SK-N-SH treated with all-trans-retinoic acid at 6 μM for 48 hours (cell line): ENCODE results near the gene KRTAP15-1.

Source experiments
- ATAC-seq: fragments of 200-7000 bp; cut with Tn5 transposase; 3 replicates; pipeline ENCODE4 v1.9.1; 2020; ENCODE audit warnings: mild to moderate bottlenecking, moderate library complexity
- BACH2 ChIP-seq: fragments of 250-450 bp; sonication (Bioruptor Pico); IDR thresholded peaks from 2 replicates; pipeline ENCODE4 v1.9.0; 2021; ENCODE audit warnings: mild to moderate bottlenecking, borderline replicate concordance
- CSDC2 ChIP-seq: fragments of 250-450 bp; sonication (Bioruptor Pico); IDR thresholded peaks from 2 replicates; pipeline ENCODE4 v1.5.0; 2020; ENCODE audit warnings: mild to moderate bottlenecking, moderate library complexity
- CSRNP3 ChIP-seq: fragments of 250-450 bp; sonication (Bioruptor Pico); IDR thresholded peaks from 2 replicates; pipeline ENCODE4 v1.5.1; 2021; ENCODE audit warnings: mild to moderate bottlenecking, moderate library complexity
- ISL1 ChIP-seq: fragments of 250-450 bp; sonication (Bioruptor Pico); IDR thresholded peaks from 2 replicates; pipeline ENCODE4 v2.1.2; 2022; ENCODE audit warnings: mild to moderate bottlenecking, moderate library complexity
- POU6F1 ChIP-seq: fragments of 250-450 bp; sonication (Bioruptor Pico); IDR thresholded peaks from 2 replicates; pipeline ENCODE4 v1.8.0; 2021; ENCODE audit warnings: low read depth, mild to moderate bottlenecking, moderate library complexity, borderline replicate concordance
- TOX ChIP-seq: fragments of 250-450 bp; sonication (Bioruptor Pico); IDR thresholded peaks from 2 replicates; pipeline ENCODE4 v1.8.0; 2021; ENCODE audit warnings: mild to moderate bottlenecking, moderate library complexity, borderline replicate concordance
- ZFP3 ChIP-seq: fragments of 250-450 bp; sonication (Bioruptor Pico); IDR thresholded peaks from 2 replicates; pipeline ENCODE4 v1.5.0; 2020; ENCODE audit warnings: mild to moderate bottlenecking, moderate library complexity
- ZFP30 ChIP-seq: fragments of 450-650 bp; formaldehyde crosslinking; IDR thresholded peaks from 2 replicates; pipeline ENCODE4 v1.5.0; 2022; ENCODE audit warnings: mild to moderate bottlenecking, moderate library complexity
- ZNF565 ChIP-seq: fragments of 450-650 bp; formaldehyde crosslinking; conservative IDR thresholded peaks from 2 replicates; pipeline ENCODE4 v1.5.0; 2020; ENCODE audit warnings: low read depth, mild to moderate bottlenecking, moderate library complexity
- ZNF70 ChIP-seq: fragments of 450-650 bp; formaldehyde crosslinking; IDR thresholded peaks from 2 replicates; pipeline ENCODE4 v1.5.0; 2020; ENCODE audit warnings: mild to moderate bottlenecking, moderate library complexity
- ZNF8 ChIP-seq: fragments of 450-650 bp; formaldehyde crosslinking; IDR thresholded peaks from 2 replicates; pipeline ENCODE4 v1.5.0; 2020; ENCODE audit warnings: mild to moderate bottlenecking, moderate library complexity
- TF ChIP-seq, protein P1 (sequence below): fragments of 250-450 bp; sonication (Bioruptor Pico); IDR thresholded peaks from 2 replicates; pipeline ENCODE4 v1.5.0; 2020; ENCODE audit warnings: mild to moderate bottlenecking, moderate library complexity
- TF ChIP-seq, protein P2 (sequence below): fragments of 250-450 bp; sonication (Bioruptor Pico); IDR thresholded peaks from 2 replicates; pipeline ENCODE4 v1.8.0; 2020; ENCODE audit warnings: mild to moderate bottlenecking, moderate library complexity, borderline replicate concordance
- TF ChIP-seq, protein P3 (sequence below): fragments of 250-450 bp; sonication (Bioruptor Pico); IDR thresholded peaks from 2 replicates; pipeline ENCODE4 v1.5.1; 2020; ENCODE audit warnings: low read depth, mild to moderate bottlenecking, moderate library complexity

KRTAP15-1 gene

DNA sequence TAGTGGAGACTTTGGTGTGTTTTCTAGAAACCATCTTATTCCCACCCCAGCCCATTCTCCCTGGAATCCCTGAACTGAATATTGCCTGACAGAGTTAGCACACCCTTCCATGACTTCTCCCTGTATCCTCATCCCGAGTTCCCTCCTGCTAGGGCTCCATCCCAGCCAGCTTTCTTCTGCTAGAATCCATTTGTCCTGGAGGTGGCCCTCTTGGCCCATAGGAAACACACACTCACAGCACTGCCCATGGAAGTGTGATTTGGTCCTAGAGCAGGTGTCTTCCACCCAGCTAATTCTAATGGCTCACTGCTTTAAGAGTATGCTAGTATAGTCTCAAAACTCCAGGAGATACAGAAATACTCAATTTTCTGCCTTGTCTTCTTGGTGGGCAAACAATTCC is 4.1 kb downstream of the KRTAP15-1 start (continued):
- TF ChIP-seq, protein P1, sequence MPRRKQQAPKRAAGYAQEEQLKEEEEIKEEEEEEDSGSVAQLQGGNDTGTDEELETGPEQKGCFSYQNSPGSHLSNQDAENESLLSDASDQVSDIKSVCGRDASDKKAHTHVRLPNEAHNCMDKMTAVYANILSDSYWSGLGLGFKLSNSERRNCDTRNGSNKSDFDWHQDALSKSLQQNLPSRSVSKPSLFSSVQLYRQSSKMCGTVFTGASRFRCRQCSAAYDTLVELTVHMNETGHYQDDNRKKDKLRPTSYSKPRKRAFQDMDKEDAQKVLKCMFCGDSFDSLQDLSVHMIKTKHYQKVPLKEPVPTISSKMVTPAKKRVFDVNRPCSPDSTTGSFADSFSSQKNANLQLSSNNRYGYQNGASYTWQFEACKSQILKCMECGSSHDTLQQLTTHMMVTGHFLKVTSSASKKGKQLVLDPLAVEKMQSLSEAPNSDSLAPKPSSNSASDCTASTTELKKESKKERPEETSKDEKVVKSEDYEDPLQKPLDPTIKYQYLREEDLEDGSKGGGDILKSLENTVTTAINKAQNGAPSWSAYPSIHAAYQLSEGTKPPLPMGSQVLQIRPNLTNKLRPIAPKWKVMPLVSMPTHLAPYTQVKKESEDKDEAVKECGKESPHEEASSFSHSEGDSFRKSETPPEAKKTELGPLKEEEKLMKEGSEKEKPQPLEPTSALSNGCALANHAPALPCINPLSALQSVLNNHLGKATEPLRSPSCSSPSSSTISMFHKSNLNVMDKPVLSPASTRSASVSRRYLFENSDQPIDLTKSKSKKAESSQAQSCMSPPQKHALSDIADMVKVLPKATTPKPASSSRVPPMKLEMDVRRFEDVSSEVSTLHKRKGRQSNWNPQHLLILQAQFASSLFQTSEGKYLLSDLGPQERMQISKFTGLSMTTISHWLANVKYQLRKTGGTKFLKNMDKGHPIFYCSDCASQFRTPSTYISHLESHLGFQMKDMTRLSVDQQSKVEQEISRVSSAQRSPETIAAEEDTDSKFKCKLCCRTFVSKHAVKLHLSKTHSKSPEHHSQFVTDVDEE (CRISPR knock-in tag), result no peak
- no peak for TF ChIP-seq BACH2 (CRISPR knock-in tag)
- TF ChIP-seq ZFP3 (CRISPR knock-in tag), result no peak

GRCh38 chr21:30447056-30447455 is 7.0 kb downstream of the KRTAP15-1 start:
- TF ChIP-seq ISL1 (CRISPR knock-in tag) (no peak), CSRNP3 (no peak), BACH2 (CRISPR knock-in tag) (no peak), ZFP30 (CRISPR knock-in tag) (no peak), CSDC2 (CRISPR knock-in tag) (no peak), ZNF8 (CRISPR knock-in tag) (no peak), ZFP3 (CRISPR knock-in tag) (no peak), TOX (CRISPR knock-in tag) (no peak), ZNF70 (CRISPR knock-in tag) (no peak), POU6F1 (CRISPR knock-in tag) (no peak), ZNF565 (CRISPR knock-in tag) (no peak)
- TF ChIP-seq, protein P2, sequence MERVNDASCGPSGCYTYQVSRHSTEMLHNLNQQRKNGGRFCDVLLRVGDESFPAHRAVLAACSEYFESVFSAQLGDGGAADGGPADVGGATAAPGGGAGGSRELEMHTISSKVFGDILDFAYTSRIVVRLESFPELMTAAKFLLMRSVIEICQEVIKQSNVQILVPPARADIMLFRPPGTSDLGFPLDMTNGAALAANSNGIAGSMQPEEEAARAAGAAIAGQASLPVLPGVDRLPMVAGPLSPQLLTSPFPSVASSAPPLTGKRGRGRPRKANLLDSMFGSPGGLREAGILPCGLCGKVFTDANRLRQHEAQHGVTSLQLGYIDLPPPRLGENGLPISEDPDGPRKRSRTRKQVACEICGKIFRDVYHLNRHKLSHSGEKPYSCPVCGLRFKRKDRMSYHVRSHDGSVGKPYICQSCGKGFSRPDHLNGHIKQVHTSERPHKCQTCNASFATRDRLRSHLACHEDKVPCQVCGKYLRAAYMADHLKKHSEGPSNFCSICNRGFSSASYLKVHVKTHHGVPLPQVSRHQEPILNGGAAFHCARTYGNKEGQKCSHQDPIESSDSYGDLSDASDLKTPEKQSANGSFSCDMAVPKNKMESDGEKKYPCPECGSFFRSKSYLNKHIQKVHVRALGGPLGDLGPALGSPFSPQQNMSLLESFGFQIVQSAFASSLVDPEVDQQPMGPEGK (CRISPR knock-in tag), result no peak
- TF ChIP-seq, protein P1 (CRISPR knock-in tag), result no peak
- TF ChIP-seq, protein P3, sequence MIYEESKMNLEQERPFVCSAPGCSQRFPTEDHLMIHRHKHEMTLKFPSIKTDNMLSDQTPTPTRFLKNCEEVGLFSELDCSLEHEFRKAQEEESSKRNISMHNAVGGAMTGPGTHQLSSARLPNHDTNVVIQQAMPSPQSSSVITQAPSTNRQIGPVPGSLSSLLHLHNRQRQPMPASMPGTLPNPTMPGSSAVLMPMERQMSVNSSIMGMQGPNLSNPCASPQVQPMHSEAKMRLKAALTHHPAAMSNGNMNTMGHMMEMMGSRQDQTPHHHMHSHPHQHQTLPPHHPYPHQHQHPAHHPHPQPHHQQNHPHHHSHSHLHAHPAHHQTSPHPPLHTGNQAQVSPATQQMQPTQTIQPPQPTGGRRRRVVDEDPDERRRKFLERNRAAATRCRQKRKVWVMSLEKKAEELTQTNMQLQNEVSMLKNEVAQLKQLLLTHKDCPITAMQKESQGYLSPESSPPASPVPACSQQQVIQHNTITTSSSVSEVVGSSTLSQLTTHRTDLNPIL, result no peak
- TF ChIP-seq, all 23 proteins: peak for 0
- ATAC-seq, result no peak

- TF ChIP-seq ZNF8 (CRISPR knock-in tag) (no peak), CSRNP3 (no peak), ZFP3 (CRISPR knock-in tag) (no peak), ZNF70 (CRISPR knock-in tag) (no peak), CSDC2 (CRISPR knock-in tag) (no peak)
- TF ChIP-seq, protein P2 (CRISPR knock-in tag), result no peak
Observed at GRCh38 chr21:30448514-30448913, 8.4 kb downstream of the KRTAP15-1 start.

More at GRCh38 chr21:30448514-30448913, 8.4 kb downstream of the KRTAP15-1 start:
- no peak for ATAC-seq
